Parathyroid adenoma (tissue), 2 donors: Measurements from ENCODE around the gene PLCG2.

Source experiments
- H2AFZ ChIP-seq: fragments of 300-600 bp; sonication (generic); one replicate; pipeline ENCODE4 v1.7.0; 2017; ENCODE audit warnings: antibody characterized with exemption, mild to moderate bottlenecking
- H3K27ac ChIP-seq: fragments of 300-600 bp; sonication (generic); one replicate; pipeline ENCODE4 v1.7.0; 2017
- H3K27me3 ChIP-seq: fragments of 300-600 bp; sonication (generic); one replicate; pipeline ENCODE4 v1.7.0; 2017; ENCODE audit warnings: low read length; ENCODE audit not compliant: control insufficient read depth, insufficient read depth
- H3K36me3 ChIP-seq: fragments of 300-600 bp; sonication (generic); one replicate; pipeline ENCODE4 v1.7.0; 2017; ENCODE audit warnings: low read length; ENCODE audit not compliant: control insufficient read depth, insufficient read depth
- H3K4me1 ChIP-seq: fragments of 300-600 bp; sonication (generic); one replicate; pipeline ENCODE4 v1.7.0; 2017; ENCODE audit warnings: control low read depth
- H3K4me2 ChIP-seq: fragments of 300-600 bp; sonication (generic); one replicate; pipeline ENCODE4 v1.7.0; 2017; ENCODE audit warnings: low read length
- H3K4me3 ChIP-seq: fragments of 300-600 bp; sonication (generic); one replicate; pipeline ENCODE4 v1.7.0; 2017; ENCODE audit warnings: low read depth, low read length
- H3K79me2 ChIP-seq: fragments of 300-600 bp; sonication (generic); one replicate; pipeline ENCODE4 v1.7.0; 2017; ENCODE audit warnings: control low read depth
- H3K9ac ChIP-seq: fragments of 300-600 bp; sonication (generic); one replicate; pipeline ENCODE4 v1.7.0; 2017; ENCODE audit warnings: mild to moderate bottlenecking
- H3K9me3 ChIP-seq: fragments of 300-600 bp; sonication (generic); one replicate; pipeline ENCODE4 v1.7.0; 2017; ENCODE audit warnings: low read length; ENCODE audit not compliant: control insufficient read depth
- CTCF ChIP-seq: fragments of 300-600 bp; sonication (generic); IDR thresholded peaks from one replicate; pipeline ENCODE4 v1.7.0; 2017; ENCODE audit warnings: antibody characterized with exemption, mild to moderate bottlenecking
- donor health status: primary hyperparathyroidism.

PLCG2 gene

GRCh38 chr16:81901484-81901883 is 122.4 kb downstream of the PLCG2 start:
- TF ChIP-seq CTCF: no peak

DNA sequence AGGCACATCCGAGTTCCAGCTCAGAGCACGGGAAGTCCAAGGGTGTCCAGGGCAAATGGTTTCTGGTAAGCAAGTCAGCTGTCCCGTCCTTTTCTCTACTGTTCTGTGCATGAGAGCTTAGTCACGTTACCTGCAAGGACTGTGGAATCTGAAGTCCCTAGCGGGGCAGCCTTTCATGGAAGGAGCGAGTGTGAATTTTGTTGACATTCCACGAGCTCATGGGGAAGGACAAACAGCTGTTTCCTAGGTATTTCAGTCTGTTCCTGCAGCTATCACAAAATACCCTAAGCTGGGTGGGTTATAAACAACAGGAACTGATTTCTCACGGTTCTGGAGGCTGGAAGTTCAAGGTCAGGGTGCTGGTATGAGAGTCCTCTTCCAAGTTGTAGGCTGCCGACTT is 122.9 kb downstream of the PLCG2 start:
- no peaks in the 10 kb centered on the region for H3K36me3 ChIP-seq
- no peak overlapping the region for H3K4me3 ChIP-seq
- H3K9ac ChIP-seq: no peak overlapping the region
- H3K4me2 ChIP-seq: no peak overlapping the region
- H2AFZ ChIP-seq: peak overlapping the region; percentile 29
- H3K79me2 ChIP-seq: no peaks in the 10 kb centered on the region
- no peaks in the 10 kb centered on the region for H3K9me3 ChIP-seq
- no peak for TF ChIP-seq CTCF
- peak overlapping the region; percentile 86 for H3K27ac ChIP-seq
- H3K27me3 ChIP-seq: no peaks in the 10 kb centered on the region
- H3K4me1 ChIP-seq: peaks cover 2% of the 10 kb centered on the region

More at GRCh38 chr16:81901484-81901883, 122.4 kb downstream of the PLCG2 start:
- no peaks in the 10 kb centered on the region for H3K27me3 ChIP-seq
- H2AFZ ChIP-seq: no peak overlapping the region
- no peaks in the 10 kb centered on the region for H3K9me3 ChIP-seq
- H3K4me2 ChIP-seq: no peak overlapping the region
- no peak overlapping the region for H3K4me3 ChIP-seq
- H3K9ac ChIP-seq: no peak overlapping the region
- peak overlapping the region; percentile 86 for H3K27ac ChIP-seq
- H3K36me3 ChIP-seq: no peaks in the 10 kb centered on the region
- no peaks in the 10 kb centered on the region for H3K79me2 ChIP-seq
- peaks cover 2% of the 10 kb centered on the region for H3K4me1 ChIP-seq

- H3K9me3 ChIP-seq: no peaks in the 10 kb centered on the region
Measured at GRCh38 chr16:81904320-81904719, 125.2 kb downstream of the PLCG2 start.

DNA sequence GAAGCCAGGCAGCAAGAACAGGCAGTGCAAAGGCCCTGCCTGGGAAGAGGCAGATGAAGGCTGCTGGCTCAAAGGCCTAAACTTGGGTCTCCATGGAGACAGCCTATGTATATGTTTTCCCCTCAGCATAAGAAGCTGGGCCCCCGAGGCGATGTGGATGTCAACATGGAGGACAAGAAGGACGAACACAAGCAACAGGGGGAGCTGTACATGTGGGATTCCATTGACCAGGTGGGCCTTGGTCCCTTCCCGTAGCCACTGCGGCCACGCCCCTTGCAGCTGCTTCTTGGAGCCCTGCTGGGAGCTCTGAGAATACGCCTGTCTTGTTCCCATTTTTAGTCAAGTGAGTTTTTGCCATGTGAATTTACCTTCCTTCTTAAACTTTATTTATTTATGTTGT is 126.2 kb downstream of the PLCG2 start:
- H3K4me2 ChIP-seq: no peak overlapping the region
- H3K27ac ChIP-seq: no peak overlapping the region
- H3K79me2 ChIP-seq: no peaks in the 10 kb centered on the region
- no peak overlapping the region for H2AFZ ChIP-seq
- no peak for TF ChIP-seq CTCF
- no peak overlapping the region for H3K4me3 ChIP-seq
- no peaks in the 10 kb centered on the region for H3K36me3 ChIP-seq
- H3K4me1 ChIP-seq: peaks cover 2% of the 10 kb centered on the region
- H3K9me3 ChIP-seq: no peaks in the 10 kb centered on the region
- no peak overlapping the region for H3K9ac ChIP-seq
- no peaks in the 10 kb centered on the region for H3K27me3 ChIP-seq

More at GRCh38 chr16:81904320-81904719, 125.2 kb downstream of the PLCG2 start:
- peaks cover 2% of the 10 kb centered on the region for H3K4me1 ChIP-seq
- H3K4me2 ChIP-seq: no peak overlapping the region
- H3K79me2 ChIP-seq: no peaks in the 10 kb centered on the region
- no peak overlapping the region for H3K4me3 ChIP-seq
- H3K36me3 ChIP-seq: no peaks in the 10 kb centered on the region
- TF ChIP-seq CTCF: no peak
- H3K9ac ChIP-seq: no peak overlapping the region
- no peak overlapping the region for H2AFZ ChIP-seq
- no peak overlapping the region for H3K27ac ChIP-seq
- H3K27me3 ChIP-seq: no peaks in the 10 kb centered on the region

- Histone ChIP-seq H3K4me3 (no peak overlapping the region), H3K79me2 (no peaks in the 10 kb centered on the region), H3K4me1 (no peaks in the 10 kb centered on the region), H3K36me3 (no peaks in the 10 kb centered on the region), H3K9ac (no peak overlapping the region), H3K27me3 (no peaks in the 10 kb centered on the region), H3K4me2 (no peak overlapping the region), H3K9me3 (no peaks in the 10 kb centered on the region), H3K27ac (no peak overlapping the region), H2AFZ (no peak overlapping the region)
- TF ChIP-seq CTCF: no peak
Measured at GRCh38 chr16:81907681-81908080, 128.6 kb downstream of the PLCG2 start.
